HG03378 (cell line): ENCODE results near the gene MYOD1.

Experiments used
- ATAC-seq: cut with Tn5 transposase; IDR thresholded peaks from one replicate; pipeline ENCODE4 v1.9.1; 2021; ENCODE audit warnings: mild to moderate bottlenecking, moderate library complexity; ENCODE audit not compliant: unreplicated experiment

The MYOD1 gene

DNA sequence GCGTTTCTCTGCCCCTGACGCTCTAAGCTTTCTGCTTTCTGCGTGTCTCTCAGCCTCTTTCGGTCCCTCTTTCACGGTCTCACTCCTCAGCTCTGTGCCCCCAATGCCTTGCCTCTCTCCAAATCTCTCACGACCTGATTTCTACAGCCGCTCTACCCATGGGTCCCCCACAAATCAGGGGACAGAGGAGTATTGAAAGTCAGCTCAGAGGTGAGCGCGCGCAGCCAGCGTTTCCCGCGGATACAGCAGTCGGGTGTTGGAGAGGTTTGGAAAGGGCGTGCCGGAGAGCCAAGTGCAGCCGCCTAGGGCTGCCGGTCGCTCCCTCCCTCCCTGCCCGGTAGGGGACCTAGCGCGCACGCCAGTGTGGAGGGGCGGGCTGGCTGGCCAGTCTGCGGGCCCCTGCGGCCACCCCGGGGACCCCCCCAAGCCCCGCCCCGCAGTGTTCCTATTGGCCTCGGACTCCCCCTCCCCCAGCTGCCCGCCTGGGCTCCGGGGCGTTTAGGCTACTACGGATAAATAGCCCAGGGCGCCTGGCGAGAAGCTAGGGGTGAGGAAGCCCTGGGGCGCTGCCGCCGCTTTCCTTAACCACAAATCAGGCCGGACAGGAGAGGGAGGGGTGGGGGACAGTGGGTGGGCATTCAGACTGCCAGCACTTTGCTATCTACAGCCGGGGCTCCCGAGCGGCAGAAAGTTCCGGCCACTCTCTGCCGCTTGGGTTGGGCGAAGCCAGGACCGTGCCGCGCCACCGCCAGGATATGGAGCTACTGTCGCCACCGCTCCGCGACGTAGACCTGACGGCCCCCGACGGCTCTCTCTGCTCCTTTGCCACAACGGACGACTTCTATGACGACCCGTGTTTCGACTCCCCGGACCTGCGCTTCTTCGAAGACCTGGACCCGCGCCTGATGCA, at the start of gene MYOD1:
Gene MYOD1, plus strand, starts transcription at position 544 of the 910 bp plus-strand sequence. Its CDS starts 212 bp downstream, at position 756.
- ATAC-seq: no peak

DNA sequence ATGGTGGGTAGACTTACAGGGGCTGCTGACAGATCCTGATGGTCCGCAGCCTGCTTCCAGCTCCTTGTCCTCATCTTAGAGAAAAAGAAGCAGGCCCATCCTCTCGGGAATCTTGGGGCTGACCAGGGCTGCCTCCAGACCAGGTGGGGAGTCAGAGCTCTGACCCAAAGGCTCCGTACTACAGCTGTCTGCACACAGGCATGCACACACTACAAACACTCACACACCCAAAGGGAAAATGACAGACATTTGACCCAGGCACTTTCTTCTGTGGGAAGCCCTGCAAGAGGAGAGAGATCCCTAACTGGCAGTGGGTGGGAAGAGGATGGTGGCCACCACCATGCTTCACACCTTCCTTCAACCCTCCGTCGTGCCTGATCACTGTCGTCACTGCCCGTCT, 46.9 kb upstream of the MYOD1 start:
- ATAC-seq: no peak

DNA sequence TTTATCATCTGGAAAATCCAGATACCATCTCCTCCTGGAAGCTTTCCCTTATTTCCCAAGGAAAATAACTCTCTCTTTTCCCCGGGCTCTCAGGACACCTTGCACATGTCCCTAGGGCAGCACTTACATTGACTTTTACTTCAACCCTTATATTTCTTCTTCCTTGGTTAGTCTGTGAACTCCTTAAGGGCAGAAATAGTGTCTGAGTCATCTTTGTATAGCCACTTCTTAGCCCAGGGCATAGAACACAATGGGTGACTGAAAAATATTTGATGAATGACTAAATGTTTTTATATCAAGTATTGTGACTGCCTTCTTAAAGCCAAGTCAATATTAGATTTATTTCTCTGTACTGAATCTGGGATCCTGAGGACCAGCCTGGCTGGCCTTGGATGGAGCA, 45.4 kb upstream of the MYOD1 start:
- ATAC-seq: no peak

DNA sequence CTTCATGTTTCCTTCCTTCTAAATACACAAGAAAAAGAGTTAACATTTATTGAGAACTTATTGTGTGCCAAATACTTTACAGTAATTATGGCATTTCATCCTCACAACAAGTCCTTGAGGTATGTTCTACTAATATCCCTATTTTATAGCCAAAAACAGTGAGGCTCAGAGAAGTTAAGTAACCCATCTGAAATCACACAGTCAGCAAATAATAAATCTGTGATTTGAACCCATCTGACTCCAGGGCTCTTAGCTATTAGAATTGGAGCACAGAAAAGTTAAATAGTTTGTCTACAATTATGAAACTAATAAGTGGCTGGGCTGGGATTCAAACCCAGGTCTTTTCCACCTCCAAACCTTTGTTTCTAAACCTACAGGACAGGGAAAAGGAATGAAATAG, 36.5 kb upstream of the MYOD1 start:
- ATAC-seq: no peak

DNA sequence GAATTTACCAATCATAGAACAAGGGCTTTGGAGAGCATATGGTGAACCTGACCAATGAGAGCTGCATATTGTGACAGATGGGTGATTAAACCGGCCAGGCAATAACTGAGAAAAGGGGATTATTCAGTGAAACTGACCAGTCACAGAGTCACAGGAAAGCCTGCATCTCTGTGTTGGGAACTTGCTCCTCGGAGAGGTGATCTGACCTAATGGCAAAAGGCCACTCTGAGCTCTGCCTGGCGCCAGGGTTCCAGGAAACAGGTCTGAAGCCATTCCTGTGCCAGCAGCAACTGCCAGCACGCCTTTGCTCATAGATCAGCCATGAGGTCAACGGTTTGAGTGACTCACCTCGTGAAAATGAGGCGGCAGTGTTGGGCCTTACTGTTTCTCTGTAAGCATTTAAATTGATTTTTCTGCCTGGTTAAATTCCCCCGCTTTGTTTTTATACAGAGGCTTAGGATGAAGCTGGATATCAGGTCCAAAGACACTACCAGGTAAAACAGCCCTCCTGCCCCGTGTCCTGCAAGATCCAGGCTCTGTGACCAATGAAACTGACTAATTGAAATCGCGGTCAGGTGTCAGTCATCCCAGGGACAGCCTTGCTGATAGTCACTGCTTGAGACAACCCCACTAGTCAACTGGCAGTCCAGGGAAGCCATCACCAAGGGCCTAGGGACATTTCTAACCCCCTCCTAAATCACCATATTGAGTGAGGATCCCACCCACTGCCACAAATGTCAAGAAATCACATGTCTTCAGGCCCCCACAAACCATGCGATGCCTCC, 35.8 kb upstream of the MYOD1 start:
- ATAC-seq: no peak

DNA sequence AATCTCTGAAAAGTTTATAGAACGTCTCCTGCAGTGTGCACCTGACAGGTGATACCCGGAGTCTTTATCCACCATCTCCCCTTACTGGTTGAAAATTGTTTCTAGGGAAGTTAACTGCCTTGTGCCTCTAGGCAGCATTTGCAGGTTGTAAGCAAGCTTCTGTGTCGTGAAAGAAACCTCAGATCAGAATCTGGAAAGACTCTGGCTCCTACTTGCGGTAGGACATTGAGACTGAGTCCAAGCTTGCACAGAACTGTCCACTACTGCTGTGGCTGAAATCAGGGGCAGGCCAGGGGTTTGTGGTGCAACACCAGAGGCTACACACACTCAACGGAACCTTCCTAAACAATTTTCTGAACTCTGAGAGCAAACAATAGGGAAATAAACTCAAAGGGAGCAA, 34.8 kb upstream of the MYOD1 start:
- no peak for ATAC-seq

DNA sequence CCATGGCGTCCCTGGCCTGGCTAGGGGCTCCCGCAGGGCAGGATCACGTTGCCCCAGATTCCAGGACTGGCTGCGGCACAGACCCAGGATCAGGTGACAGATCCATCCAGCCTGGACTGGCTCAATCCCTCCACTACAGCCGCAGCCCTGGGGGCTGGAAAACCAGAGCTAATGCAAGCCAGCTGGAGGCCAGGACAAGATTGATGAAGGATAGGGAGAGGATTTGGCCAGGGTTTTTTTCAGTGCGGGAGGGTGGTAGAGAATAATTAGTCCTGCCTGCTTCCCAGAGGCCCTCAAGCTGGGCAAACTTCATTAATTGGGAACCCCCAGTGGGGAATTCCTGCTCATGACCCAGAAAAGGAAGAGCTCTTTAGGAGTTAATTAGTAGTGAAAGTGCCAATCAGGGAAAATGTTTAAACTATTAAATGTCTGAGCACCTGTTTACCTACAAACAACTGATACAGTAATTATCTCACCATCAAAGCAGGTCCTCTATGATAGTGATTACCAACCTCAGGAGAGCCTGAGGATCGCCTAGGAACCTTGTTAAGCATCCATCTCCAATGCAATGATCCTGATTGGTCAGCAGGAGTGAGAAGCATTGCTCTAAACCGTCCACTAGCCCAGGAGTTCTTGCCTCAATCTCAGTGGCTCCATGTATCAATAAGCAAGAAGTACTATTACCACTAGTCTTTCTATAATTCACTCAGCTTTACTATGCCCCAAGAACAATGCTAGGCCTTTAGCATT, 33.0 kb upstream of the MYOD1 start:
- ATAC-seq: no peak

DNA sequence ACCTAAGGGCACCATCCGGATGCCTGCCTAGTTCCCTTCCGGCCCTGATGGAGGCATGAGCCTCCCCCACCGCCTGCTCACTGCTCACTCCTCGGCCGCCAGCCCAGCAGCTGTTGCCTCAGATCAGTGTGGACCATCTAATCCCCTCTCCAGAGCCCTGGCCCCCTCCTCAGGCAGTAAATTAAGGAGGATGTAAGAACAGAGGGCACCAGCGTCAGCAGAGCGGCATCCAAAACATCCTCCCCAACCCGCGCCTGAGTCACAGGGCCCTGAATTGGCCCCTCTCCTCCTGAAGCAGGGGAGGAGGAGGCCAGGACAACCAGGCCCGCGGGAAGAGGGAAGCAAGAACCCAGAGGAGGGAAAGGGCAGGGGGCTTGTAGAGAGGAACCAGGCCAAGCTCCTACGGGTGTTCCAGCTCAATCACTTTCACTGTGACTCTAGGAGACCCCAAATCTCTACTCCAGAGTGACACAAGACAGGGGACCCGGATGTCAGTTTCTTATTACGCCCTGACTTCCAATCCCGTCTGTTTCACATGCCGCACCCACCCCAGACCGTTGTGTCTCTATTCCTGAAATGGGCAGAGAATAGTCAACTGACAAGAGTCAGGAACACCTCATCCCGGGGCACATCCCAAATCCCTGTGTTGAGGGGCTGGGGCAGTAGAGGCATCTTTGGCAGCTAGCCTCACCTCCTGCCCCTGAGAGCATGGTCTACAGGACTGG, 31.3 kb upstream of the MYOD1 start:
- ATAC-seq: no peak

DNA sequence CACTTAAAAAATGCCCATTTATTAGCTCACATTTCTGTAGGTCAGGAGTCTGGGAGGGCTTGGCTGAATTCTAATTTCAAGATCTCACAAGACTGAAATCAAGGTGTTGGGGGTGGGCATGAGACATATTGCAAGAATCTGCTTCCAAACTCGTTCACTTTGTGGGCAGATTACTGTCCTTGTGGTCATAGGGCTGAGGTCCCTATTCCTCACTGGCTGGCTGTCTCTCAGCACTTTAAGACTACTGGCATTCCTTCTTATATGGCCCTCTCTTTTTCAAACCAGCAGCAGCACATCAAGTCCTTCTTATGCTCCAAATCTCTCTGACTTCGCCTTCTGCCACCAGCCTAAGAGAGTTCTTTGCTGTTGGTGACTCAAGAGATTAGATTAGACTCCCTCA, 27.8 kb upstream of the MYOD1 start:
- no peak for ATAC-seq

DNA sequence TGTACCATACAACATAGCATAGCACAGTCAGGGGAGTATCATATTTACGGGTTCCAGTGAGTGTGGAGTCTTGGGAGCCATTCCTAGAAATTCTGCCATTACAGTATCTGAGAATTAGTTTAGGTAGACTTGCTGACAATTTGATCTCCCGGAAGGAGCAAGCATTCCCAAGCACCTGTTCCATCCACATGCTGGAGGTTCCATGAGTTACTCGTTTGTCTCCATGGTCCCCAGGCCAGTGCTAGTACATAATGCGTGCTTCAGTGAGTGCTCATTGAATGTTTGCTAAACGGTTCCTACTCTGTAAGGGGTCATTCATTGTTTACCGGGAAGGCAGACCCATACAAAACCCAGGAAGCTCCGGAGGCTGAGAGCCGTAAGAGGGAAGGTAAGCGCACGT, 27.4 kb upstream of the MYOD1 start:
- no peak for ATAC-seq

DNA sequence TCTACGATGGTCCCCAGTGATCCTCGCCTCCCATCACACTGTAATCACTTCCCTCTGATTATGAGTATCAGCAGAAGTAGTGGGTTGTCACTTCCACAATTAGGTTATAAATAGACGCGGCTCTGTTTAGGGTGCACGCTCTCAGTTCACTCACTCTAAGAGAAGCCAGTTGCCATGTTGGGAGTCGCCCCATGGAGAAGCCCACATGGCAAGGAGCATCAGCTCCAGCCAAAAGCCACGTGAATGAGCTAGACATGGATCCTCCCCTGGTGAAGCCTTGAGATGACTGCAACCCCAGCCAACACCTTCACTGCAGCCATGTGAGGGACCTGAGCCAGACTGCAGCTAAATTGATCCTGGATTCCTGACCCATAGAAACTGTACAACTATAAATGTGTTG, 26.4 kb upstream of the MYOD1 start:
- ATAC-seq: no peak

DNA sequence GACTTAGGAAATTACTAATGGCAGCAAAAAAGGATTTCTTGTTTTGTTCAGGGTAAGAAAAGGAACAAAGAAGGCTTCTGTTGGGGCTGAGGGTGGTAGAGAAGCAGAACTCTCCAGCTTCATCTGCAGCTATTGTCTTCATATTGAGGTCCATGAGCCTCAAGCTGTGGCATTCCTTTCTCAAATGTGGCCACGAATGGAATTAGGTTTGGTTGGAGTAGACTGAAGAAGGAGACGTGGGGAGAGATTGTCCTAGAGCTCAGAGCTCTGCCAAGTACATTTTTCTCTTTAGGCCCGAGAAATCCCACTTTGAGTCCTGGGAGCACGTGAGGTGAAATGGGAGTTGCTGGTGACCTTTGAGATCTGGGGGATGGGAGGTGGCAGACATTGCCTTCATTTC, 25.8 kb upstream of the MYOD1 start:
- ATAC-seq: no peak

DNA sequence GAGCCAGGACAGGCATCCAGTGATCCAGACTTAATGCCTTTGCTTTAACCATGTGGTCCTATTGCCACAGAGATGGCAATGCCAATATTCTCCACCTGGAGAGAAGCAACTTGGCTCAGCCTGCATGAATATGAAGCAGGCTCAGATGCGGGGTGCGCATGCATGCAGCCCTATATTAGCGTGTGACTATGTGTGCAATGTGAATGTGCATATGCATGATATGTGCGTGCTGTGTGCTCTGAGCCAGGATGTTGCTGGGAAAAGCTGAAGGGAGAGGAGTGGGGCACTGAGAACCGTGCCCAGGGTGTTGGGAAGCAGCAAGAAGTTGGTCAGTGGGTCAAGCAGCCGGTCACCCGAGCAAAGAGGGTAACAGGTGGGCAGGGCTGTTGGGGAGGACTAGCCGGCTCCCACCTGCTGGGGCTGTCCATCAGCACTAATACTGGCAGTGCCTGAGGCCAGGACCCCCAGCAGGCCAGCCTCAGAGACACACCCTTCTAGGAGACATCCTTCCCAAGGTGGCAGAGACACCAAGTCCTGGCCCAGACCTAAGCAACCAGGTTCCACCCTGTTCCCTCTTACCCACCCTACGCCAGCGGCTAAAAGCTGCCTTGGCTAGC, 24.8 kb upstream of the MYOD1 start:
- no peak for ATAC-seq

DNA sequence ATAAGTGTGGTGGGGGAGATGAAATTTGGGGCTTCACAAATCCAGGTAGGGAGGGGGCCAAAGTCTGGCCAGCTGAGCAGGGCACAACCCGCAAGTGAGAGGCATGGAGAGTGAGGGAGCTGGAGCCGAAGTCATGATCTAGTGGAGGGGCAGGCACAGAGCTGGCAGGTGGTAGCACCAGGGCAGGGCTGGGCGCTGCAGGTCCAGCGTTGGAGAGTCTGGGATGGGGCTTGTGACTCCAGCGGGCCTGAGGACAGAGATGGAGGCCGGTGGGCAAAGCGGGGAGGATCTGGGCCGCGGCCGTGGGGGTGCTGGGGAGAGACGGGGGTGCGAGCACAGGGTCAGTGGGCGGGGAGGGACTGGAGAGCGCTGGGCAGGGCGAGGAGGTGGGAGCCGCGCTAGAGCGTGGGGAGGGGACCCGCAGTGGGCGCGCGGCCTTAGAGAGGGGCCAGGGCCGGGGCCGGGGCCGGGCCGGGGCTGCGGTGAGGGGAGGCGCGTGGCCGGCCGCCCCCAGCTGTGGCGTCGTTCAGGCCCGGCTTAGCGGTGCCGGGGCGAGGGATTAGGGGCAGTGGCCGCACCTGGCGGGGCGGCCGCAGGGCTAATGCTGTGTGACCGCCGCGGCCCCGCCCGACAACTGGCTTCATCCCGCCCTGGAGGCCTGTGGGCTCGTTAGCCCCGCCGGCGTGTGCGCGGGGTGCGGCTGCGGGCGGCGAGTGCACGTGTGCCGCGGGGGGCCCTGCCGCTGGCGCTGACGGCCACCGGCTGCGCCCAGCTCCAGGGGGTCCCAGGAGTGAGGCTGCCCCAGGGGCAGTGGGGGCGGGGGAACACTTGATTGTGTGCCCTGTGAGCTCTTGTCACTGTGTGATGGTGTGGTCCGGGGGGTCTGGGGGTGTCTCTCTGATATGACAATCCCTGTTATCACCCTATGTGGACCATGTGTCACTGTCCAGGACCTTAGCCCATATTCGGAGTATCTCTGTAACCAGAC, 23.6 kb upstream of the MYOD1 start:
- ATAC-seq: no peak

DNA sequence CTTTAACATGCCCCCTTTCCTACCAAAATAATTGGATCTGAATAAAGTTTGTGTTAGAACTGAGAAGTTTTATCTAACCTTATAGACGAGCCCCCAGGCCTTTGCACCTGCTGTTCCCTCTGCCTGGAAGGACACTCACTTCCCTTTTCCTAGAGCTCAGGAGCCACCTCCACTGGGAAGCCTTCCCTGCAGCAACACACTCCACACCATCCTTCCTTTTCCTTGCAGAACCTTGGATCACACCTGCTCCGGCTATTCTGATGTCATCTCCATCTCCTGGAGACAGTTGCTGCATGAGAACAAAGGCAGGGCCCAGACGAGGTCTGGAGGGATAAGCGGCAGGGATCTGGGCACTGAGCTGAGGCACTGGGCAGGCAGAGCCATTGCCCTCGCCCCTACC, 22.6 kb upstream of the MYOD1 start:
- ATAC-seq: no peak

DNA sequence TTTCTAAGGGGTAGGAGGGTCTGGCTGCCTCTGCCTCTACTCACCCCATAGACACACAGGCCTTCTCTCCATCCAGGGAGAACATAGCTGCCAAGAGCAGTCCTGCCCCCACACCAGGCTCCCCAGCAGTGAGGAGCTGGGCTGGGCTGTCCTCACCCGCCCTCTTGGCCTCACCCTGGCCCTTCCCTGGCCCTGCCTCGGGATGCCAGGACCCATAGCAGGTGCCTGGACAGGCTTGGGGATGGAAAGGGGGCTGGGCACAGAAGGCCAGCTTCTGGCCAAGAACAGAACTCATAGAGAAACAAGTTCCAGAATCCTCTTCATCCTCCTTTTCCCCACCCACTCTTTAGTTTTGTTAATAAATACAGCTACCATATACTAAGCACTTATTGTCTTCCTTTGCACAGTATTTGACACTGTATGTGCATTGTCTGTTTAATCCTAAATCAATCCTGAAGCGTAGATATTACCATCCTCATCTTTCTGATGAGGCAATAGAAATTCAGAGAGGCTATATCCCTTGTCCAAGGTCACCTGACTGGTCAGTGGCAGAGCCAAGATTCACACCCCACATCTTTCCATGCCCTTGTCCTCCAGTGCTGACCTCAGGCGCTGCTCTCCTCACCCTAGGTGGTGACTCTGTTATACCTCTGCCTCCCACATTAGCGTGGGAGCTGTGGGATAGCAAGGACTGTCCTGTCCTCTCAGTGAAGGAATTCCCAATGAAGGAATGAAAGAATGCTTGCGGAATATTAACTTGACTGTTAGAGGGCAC, 22.0 kb upstream of the MYOD1 start:
- no peak for ATAC-seq

DNA sequence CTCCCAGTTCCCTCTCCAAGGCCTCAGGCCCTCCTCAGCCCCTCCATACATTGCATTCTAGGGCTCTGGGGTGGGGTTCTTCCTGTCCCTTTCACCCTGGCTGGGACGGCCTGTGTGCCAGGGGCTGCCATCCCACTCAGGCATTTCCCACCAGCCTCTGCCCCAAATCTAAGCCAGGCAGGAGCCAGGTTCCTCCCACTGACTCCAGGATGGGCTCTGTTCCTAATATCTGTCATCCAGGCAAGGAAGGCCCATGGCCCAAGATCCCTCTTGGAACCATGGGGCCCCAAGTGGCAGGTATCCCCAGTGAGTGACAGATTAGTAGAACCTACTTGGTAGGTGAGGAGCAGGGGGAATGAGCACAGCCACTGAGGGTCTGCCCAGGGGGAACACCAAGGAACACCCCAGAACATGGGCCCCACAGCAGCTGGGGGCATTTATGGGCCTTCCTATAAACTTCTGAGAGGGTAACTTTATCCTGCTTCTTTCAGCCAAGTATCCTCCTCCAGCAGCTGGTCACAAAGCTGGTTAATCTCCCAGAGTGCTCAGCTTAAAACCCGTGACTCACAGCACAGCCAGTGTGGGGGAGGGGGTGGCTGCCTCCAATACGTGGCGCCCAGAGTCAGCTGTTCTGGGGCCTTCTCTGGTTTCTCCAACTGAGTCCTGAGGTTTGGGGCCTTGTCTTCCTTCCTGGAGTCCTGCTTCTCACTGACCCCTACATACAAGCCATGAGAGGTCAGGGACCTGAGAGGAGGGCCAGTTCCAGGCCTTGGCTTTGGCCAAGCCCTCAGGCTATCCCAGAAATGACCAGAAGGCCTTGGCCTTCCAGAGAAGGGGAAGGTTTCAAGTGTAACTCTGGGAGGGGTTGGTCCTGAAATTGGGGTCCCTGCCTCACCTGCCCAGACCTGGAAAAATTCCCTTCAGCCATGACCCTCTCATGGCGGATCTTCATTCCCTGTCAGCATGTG, 19.9 kb upstream of the MYOD1 start:
- no peak for ATAC-seq
